Osteoblast (primary cell): ENCODE measurements around the gene PATJ. TPM values are rescaled to one million over a fixed set of nuclear protein-coding genes. Genes with fewer than 3 reads are reported as not detected.

ENCODE experiments used
- DNase-seq: peaks from one replicate; pipeline ENCODE4 v3.0.0; 2011; ENCODE audit warnings: low spot score, mixed read lengths; ENCODE audit not compliant: insufficient read length; ENCODE audit errors: missing footprints
- H2AFZ ChIP-seq: 2 replicates; pipeline ENCODE4 v1.6.0; 2011; ENCODE audit warnings: mild to moderate bottlenecking, low read length
- H3K27ac ChIP-seq: 2 replicates; pipeline ENCODE4 v1.5.1; 2011; ENCODE audit warnings: mild to moderate bottlenecking, low read depth, low read length, moderate library complexity
- H3K27me3 ChIP-seq: 2 replicates; pipeline ENCODE4 v1.6.0; 2012; ENCODE audit warnings: mild to moderate bottlenecking, control low read depth, inconsistent platforms, low read length, moderate library complexity; ENCODE audit not compliant: insufficient read depth
- H3K36me3 ChIP-seq: 2 replicates; pipeline ENCODE4 v1.5.1; 2011; ENCODE audit warnings: mild to moderate bottlenecking, low read length, control low read depth, moderate library complexity; ENCODE audit not compliant: insufficient read depth
- H3K4me1 ChIP-seq: 2 replicates; pipeline ENCODE4 v1.5.1; 2011; ENCODE audit warnings: mild to moderate bottlenecking, low read length, control low read depth, moderate library complexity; ENCODE audit not compliant: insufficient read depth
- H3K4me2 ChIP-seq: 2 replicates; pipeline ENCODE4 v1.6.0; 2011; ENCODE audit warnings: mild to moderate bottlenecking, low read length; ENCODE audit not compliant: insufficient read depth
- H3K4me3 ChIP-seq: fragments of 200-600 bp; sonication (generic); 3 replicates; pipeline ENCODE4 v1.5.1; 2012; ENCODE audit warnings: mild to moderate bottlenecking, low read length, inconsistent platforms; ENCODE audit not compliant: insufficient read depth
- H3K79me2 ChIP-seq: 2 replicates; pipeline ENCODE4 v1.6.0; 2012; ENCODE audit warnings: mild to moderate bottlenecking, low read length, control low read depth, inconsistent platforms; ENCODE audit not compliant: insufficient read depth
- H3K9me3 ChIP-seq: 2 replicates; pipeline ENCODE4 v1.5.1; 2011; ENCODE audit warnings: low read depth, low read length, control low read depth
- H4K20me1 ChIP-seq: 2 replicates; pipeline ENCODE4 v1.6.0; 2012; ENCODE audit warnings: mild to moderate bottlenecking, low read length, control low read depth; ENCODE audit not compliant: insufficient read depth
- CTCF ChIP-seq: IDR thresholded peaks from 2 replicates; pipeline ENCODE4 v1.5.1; 2011; ENCODE audit warnings: mild to moderate bottlenecking, low read depth, low read length, moderate library complexity; ENCODE audit errors: extremely low read depth
- total RNA-seq: library from RNA; depleted of rRNA; stranded (reverse); fragments of >200 nt; gene quantifications from 2 replicates; pipeline ENCODE4 v1.2.3, GENCODE V29; 2012

Gene PATJ
- total RNA-seq, 1 donor = 10.1 TPM

DNA sequence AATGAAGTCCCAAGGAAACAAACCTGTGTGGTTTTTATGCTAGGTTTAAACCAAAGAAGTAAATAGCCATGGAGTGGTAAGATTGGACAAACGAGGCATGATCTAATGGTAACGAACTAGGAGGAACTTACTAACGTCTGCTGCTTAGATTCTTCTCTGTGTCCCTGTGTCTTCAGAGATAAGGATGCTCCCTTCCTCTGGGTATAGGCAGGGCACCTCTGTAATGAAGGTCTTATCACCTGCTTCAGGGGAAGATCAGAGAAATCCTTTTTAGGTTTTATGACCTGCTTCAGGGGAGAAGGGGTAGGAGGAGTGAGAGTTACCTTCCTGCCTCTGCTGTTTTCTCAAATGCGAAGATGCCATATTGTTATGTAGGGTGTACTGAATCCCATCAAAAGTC, 237.4 kb downstream of the PATJ start:
- H3K36me3 ChIP-seq = no peaks in the 10 kb centered on the region
- H4K20me1 ChIP-seq = no peaks in the 10 kb centered on the region
- peak; percentile 42 for DNase-seq
- H3K79me2 ChIP-seq = no peaks in the 10 kb centered on the region
- TF ChIP-seq CTCF = no peak
- no peaks in the 10 kb centered on the region for H3K4me1 ChIP-seq
- no peak overlapping the region for H3K27ac ChIP-seq
- no peak overlapping the region for H2AFZ ChIP-seq
- H3K4me3 ChIP-seq = no peak overlapping the region
- no peaks in the 10 kb centered on the region for H3K9me3 ChIP-seq
- no peak overlapping the region for H3K4me2 ChIP-seq
- no peaks in the 10 kb centered on the region for H3K27me3 ChIP-seq

DNA sequence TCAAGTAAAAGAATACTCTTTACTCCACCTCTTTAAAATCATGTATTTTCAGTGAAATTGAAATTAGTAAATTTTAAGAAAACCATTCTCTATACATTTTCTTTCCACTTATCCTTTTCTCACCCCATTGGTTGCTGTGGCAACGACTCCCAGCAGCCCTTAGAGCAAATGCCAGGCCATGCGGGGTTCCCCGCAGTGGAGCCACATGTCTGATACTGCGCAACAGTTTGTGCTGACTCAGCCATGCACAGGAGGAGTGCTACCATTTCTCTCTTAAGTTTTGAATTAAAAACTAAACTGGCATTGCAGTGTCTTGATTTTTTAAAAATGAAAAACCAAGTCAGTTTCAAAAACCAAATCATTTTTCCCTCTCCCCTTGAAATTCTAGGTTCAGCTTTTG, 238.3 kb downstream of the PATJ start:
- no peaks in the 10 kb centered on the region for H3K27me3 ChIP-seq
- DNase-seq = peak; percentile 36
- no peak for TF ChIP-seq CTCF
- H3K4me3 ChIP-seq = no peak overlapping the region
- H2AFZ ChIP-seq = no peak overlapping the region
- no peaks in the 10 kb centered on the region for H3K9me3 ChIP-seq
- no peak overlapping the region for H3K4me2 ChIP-seq
- no peaks in the 10 kb centered on the region for H4K20me1 ChIP-seq
- no peaks in the 10 kb centered on the region for H3K36me3 ChIP-seq
- H3K4me1 ChIP-seq = no peaks in the 10 kb centered on the region
- H3K27ac ChIP-seq = no peak overlapping the region
- H3K79me2 ChIP-seq = no peaks in the 10 kb centered on the region

DNA sequence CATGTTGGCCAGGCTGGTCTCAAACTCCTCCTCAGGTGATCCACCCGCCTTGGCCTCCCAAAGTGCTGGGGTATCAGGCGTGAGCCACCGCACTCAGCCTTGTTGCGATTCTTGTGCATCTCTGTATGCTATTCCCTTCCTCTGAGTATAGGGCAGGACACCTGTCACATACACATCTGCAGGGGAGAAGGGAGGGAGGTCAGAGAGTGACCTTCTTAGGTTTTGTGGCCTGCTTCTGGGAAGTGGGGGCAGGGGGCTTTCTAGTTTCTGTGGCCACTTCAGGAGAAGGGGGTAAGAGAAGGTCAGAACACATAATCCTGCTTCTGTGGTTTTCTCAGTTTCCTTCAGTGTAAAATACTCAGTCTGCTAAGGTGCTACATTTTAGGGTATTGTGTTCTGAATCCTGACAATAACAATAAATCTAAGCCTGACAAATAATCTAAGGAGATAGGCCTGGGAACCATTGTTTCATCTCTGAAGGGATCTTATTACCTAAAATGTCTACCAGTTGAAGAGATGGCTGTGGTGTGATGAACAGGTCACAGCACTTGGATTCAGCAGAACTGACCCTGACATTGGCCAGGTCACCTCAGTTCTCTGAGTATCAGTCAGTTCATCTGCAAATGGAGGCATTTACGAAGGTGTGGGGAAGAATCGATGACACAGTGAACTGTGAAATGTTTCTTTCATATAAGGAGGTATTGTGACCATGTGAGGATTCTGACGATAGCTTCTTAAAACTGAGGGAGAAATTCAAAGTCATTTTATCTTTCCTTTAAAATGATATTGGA, 239.8 kb downstream of the PATJ start:
- TF ChIP-seq CTCF = no peak
- no peaks in the 10 kb centered on the region for H3K79me2 ChIP-seq
- H4K20me1 ChIP-seq = no peaks in the 10 kb centered on the region
- DNase-seq = no peak
- H2AFZ ChIP-seq = no peak overlapping the region
- no peak overlapping the region for H3K4me2 ChIP-seq
- H3K27ac ChIP-seq = no peak overlapping the region
- H3K36me3 ChIP-seq = no peaks in the 10 kb centered on the region
- no peaks in the 10 kb centered on the region for H3K4me1 ChIP-seq
- H3K27me3 ChIP-seq = no peaks in the 10 kb centered on the region
- H3K9me3 ChIP-seq = no peaks in the 10 kb centered on the region
- no peak overlapping the region for H3K4me3 ChIP-seq

GRCh38 chr1:61983236-61983635, 241.0 kb downstream of the PATJ start:
- H3K9me3 ChIP-seq = no peaks in the 10 kb centered on the region
- H3K4me2 ChIP-seq = no peak overlapping the region
- no peaks in the 10 kb centered on the region for H4K20me1 ChIP-seq
- no peak overlapping the region for H3K27ac ChIP-seq
- no peak for DNase-seq
- no peak overlapping the region for H3K4me3 ChIP-seq
- no peaks in the 10 kb centered on the region for H3K4me1 ChIP-seq
- no peak overlapping the region for H2AFZ ChIP-seq
- H3K27me3 ChIP-seq = no peaks in the 10 kb centered on the region
- no peak for TF ChIP-seq CTCF
- no peaks in the 10 kb centered on the region for H3K36me3 ChIP-seq
- no peaks in the 10 kb centered on the region for H3K79me2 ChIP-seq
